GM21528 (cell line): ENCODE results near the gene PAK1.

Experiments used
- ATAC-seq: cut with Tn5 transposase; IDR thresholded peaks from one replicate; pipeline ENCODE4 v1.9.1; 2021; ENCODE audit warnings: mild to moderate bottlenecking, moderate library complexity; ENCODE audit not compliant: unreplicated experiment, low FRiP score

PAK1 gene

DNA sequence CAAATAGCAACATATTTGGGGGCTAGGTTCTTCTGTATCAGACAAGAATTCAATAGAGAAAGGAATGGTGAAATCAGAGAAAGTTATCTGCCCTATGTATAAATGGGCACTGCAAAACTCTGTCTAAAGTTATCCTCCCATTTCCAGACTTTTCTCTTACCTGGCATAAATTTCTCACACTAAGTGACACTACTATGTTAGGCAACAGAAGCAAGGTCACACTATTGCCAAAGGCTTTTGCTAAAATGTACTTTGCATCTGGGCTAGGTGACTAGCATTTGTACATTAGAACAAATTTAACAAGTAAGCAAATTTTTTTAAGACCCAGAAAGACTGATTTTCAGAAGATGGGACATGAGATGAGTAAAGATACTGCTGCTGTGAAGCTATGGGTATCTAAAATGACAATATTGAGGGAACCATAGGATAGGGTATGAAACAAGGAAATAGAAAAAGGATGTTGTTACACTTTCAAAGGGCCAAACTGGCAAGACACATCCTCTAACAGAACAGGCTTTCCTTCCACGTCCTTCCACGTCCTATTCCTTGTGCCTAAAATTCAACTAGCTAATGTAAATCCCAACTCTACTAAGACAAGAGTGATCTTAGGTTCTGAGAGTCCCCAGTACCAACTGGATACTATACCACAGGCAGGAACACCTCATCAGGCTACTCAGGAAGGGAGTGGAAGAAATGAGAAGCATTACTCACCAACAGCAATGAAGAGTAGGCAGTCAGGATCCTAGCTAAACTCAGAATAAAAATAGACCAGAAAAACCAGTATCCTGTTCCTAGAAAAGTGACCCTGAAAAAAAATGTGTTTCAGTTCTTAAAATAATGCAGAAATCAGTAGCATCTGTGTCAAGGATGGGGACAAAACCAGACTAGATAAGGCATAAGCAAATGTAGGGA, 195.0 kb downstream of the PAK1 start:
- ATAC-seq, result no peak

DNA sequence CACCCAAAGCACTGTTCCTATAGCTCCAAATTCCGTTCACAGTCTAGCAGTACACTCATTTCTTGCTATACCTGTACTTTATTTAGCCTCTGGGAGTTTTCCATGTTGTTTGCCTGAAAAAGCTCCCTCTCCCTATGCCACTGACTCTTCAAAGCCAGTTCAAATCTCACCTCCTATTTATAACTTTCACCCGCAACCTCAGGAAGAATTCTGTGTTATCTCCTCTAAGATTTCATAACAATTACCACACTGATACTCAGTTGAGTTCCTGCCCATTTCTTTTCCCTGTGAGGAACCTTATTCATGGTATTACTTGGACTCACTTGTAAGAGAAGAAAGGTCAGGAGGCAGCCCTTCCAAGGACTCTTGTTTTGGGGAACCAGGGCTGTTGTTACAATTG, 197.6 kb downstream of the PAK1 start:
- no peak for ATAC-seq
